IMR-90 (cell line): ENCODE measurements around the gene HOXA13. TPM values are rescaled to one million over a fixed set of nuclear protein-coding genes. Genes with fewer than 3 reads are reported as not detected.

Source experiments
- ATAC-seq: fragments of 200-7000 bp; cut with Tn5 transposase; 2 replicates; pipeline ENCODE4 v1.9.1; 2020; ENCODE audit warnings: low read depth, mild to moderate bottlenecking, moderate library complexity
- BruUV-seq: library from RNA; stranded (reverse); fragments of 400-500 nt; replicated peaks from 2 replicates; lab custom pipeline; 2021; lab: Mats Ljungman, UMichigan
- CTCF ChIA-PET: fragments of 300-600 bp; formaldehyde crosslinking; extraction: SDS; loops from one replicate; lab custom pipeline; 2021; ENCODE audit warnings: antibody characterized with exemption; lab: Yijun Ruan, JAX
- POLR2A ChIA-PET: fragments of 300-600 bp; sonication (Branson Sonifier 250); formaldehyde crosslinking; loops from one replicate; lab custom pipeline; 2022; ENCODE audit warnings: antibody characterized with exemption; ENCODE audit not compliant: unreplicated experiment; lab: Charles Lee
- DNase-seq: peaks from one replicate; pipeline ENCODE4 v3.0.0; 2013
- H2AFZ ChIP-seq: replicated peaks from 2 replicates; pipeline ENCODE3; 2013; ENCODE audit warnings: low read length, mild to moderate bottlenecking; ENCODE audit not compliant: poor library complexity
- H2AK5ac ChIP-seq: 2 replicates; pipeline ENCODE4 v1.6.1; 2013; ENCODE audit warnings: low read depth, low read length, inconsistent platforms
- H2AK9ac ChIP-seq: replicated peaks from 2 replicates; pipeline ENCODE3; 2013; ENCODE audit warnings: mild to moderate bottlenecking, low read depth, low read length, moderate library complexity; ENCODE audit not compliant: poor library complexity
- H2BK120ac ChIP-seq: 2 replicates; pipeline ENCODE4 v1.6.1; 2013; ENCODE audit warnings: low read depth, low read length, inconsistent platforms
- H2BK15ac ChIP-seq: 3 replicates; pipeline ENCODE4 v1.6.1; 2013; ENCODE audit warnings: low read depth, low read length, inconsistent platforms
- H2BK20ac ChIP-seq: 2 replicates; pipeline ENCODE4 v1.6.1; 2013; ENCODE audit warnings: low read depth, mild to moderate bottlenecking, inconsistent platforms, low read length, moderate library complexity
- H2BK5ac ChIP-seq: 2 replicates; pipeline ENCODE4 v1.6.1; 2013; ENCODE audit warnings: mild to moderate bottlenecking, low read depth, low read length, inconsistent platforms; ENCODE audit not compliant: poor library complexity, severe bottlenecking
- H3K14ac ChIP-seq: replicated peaks from 2 replicates; pipeline ENCODE4 v1.6.1; 2013; ENCODE audit warnings: low read depth, low read length, inconsistent platforms
- H3K18ac ChIP-seq: 2 replicates; pipeline ENCODE4 v1.6.1; 2013; ENCODE audit warnings: low read depth, low read length, control low read depth
- H3K23ac ChIP-seq: 2 replicates; pipeline ENCODE4 v1.6.1; 2013; ENCODE audit warnings: low read depth, low read length, inconsistent platforms
- H3K27ac ChIP-seq: 2 replicates; pipeline ENCODE4 v1.5.1; 2013; ENCODE audit warnings: mild to moderate bottlenecking, control low read depth, low read length; ENCODE audit not compliant: insufficient read depth
- H3K27me3 ChIP-seq: 2 replicates; pipeline ENCODE4 v1.6.1; 2013; ENCODE audit warnings: low read length; ENCODE audit not compliant: control insufficient read depth, insufficient read depth
- H3K36me3 ChIP-seq: 2 replicates; pipeline ENCODE4 v1.6.1; 2013; ENCODE audit warnings: low read length, mixed read lengths; ENCODE audit not compliant: control insufficient read depth, insufficient read depth
- H3K4ac ChIP-seq: 2 replicates; pipeline ENCODE4 v1.6.1; 2013; ENCODE audit warnings: low read depth, low read length, inconsistent platforms
- H3K4me1 ChIP-seq: 2 replicates; pipeline ENCODE4 v1.6.1; 2013; ENCODE audit warnings: low read length, mixed read lengths; ENCODE audit not compliant: control insufficient read depth, insufficient read depth
- H3K4me2 ChIP-seq: 2 replicates; pipeline ENCODE4 v1.6.1; 2013; ENCODE audit warnings: low read depth, mild to moderate bottlenecking, control low read depth, low read length, moderate library complexity
- H3K4me3 ChIP-seq: 2 replicates; pipeline ENCODE4 v1.5.1; 2013; ENCODE audit warnings: low read depth, mild to moderate bottlenecking, control low read depth, low read length, moderate library complexity; ENCODE audit not compliant: insufficient read depth
- H3K56ac ChIP-seq: 2 replicates; pipeline ENCODE4 v1.6.1; 2013; ENCODE audit warnings: low read length, inconsistent platforms; ENCODE audit not compliant: insufficient read depth; ENCODE audit errors: extremely low read depth
- H3K79me1 ChIP-seq, 2 experiments: 2 replicates each; pipeline ENCODE4 v1.6.1; 2013; ENCODE audit warnings: low read length in 2 of 2, inconsistent platforms in 1 of 2, low read depth in 1 of 2
- H3K9ac ChIP-seq: 2 replicates; pipeline ENCODE4 v1.6.1; 2013; ENCODE audit warnings: low read depth, low read length, control low read depth
- H3K9me1 ChIP-seq: 2 replicates; pipeline ENCODE4 v1.6.1; 2013; ENCODE audit warnings: low read length, inconsistent platforms; ENCODE audit not compliant: insufficient read depth
- H3K9me3 ChIP-seq: 2 replicates; pipeline ENCODE4 v1.6.1; 2013; ENCODE audit warnings: low read length; ENCODE audit not compliant: control insufficient read depth, insufficient read depth
- H4K20me1 ChIP-seq: 2 replicates; pipeline ENCODE4 v1.6.1; 2013; ENCODE audit warnings: low read length, inconsistent platforms; ENCODE audit not compliant: insufficient read depth
- H4K5ac ChIP-seq: 2 replicates; pipeline ENCODE4 v1.6.1; 2013; ENCODE audit warnings: mild to moderate bottlenecking, low read depth, low read length, control low read depth
- H4K8ac ChIP-seq, 2 experiments: 2 replicates each; pipeline ENCODE4 v1.6.1; 2013; ENCODE audit warnings: low read depth in 2 of 2, low read length in 2 of 2, control low read depth in 1 of 2, inconsistent platforms in 1 of 2
- H4K91ac ChIP-seq: 2 replicates; pipeline ENCODE4 v1.6.1; 2013; ENCODE audit warnings: low read depth, low read length, inconsistent platforms; ENCODE audit not compliant: insufficient read depth
- BHLHE40 ChIP-seq: fragments of 150-350 bp; IDR thresholded peaks from 2 replicates; pipeline ENCODE4 v1.6.1; 2016; ENCODE audit warnings: mild to moderate bottlenecking, low read depth, low read length
- MXI1 ChIP-seq: IDR thresholded peaks from 2 replicates; pipeline ENCODE4 v1.6.1; 2012; ENCODE audit warnings: low read depth, mild to moderate bottlenecking, low read length, moderate library complexity, borderline replicate concordance
- SMC3 ChIP-seq: fragments of 150-350 bp; IDR thresholded peaks from 2 replicates; pipeline ENCODE4 v1.6.1; 2016; ENCODE audit warnings: low read depth, mild to moderate bottlenecking, antibody characterized with exemption, low read length, moderate library complexity
- WGBS, 2 experiments: methylation state at CpG; one replicate each; pipeline versions ENCODE4 v1.1.5 to v1.1.7; 2013; ENCODE audit warnings: missing lambda C conversion rate in 2 of 2; ENCODE audit not compliant: insufficient read length in 1 of 2; ENCODE audit errors: extremely low coverage in 2 of 2; 5-methylcytosine and 5-hydroxymethylcytosine counted together
- dilution Hi-C: fragments of 300-500 bp; cut with HindIII; formaldehyde crosslinking; loops from one replicate; pipeline ENCODE4 v1.14.3; 2018; ENCODE audit warnings: low sequenced_read_pairs; ENCODE audit not compliant: unreplicated experiment
- in situ Hi-C: fragments of 300-500 bp; cut with MboI; formaldehyde crosslinking; loops from 3 replicates; pipeline ENCODE4 v1.14.3; 2019; ENCODE audit warnings: low sequenced_read_pairs, inconsistent platforms, mixed read lengths
- intact Hi-C: fragments of 100-400 bp; cut with micrococcal nuclease; formaldehyde crosslinking; loops from 2 replicates; pipeline ENCODE4 v1.10.0; 2022
- polyA plus RNA-seq, 3 experiments: library from polyadenylated mRNA; depleted of rRNA; stranded (reverse); fragments of >200 nt; gene quantifications; 2 replicates each; pipeline ENCODE4 v1.2.3, GENCODE V29; 2012; ENCODE audit warnings: low replicate concordance in 1 of 3
- total RNA-seq: library from RNA; depleted of rRNA; stranded (reverse); fragments of >200 nt; gene quantifications from 2 replicates; pipeline ENCODE4 v1.2.3, GENCODE V29; 2012
- TF ChIP-seq, protein P1 (sequence below): fragments of 150-350 bp; IDR thresholded peaks from 2 replicates; pipeline ENCODE4 v1.6.1; 2016; ENCODE audit warnings: low read depth, mild to moderate bottlenecking, low read length, moderate library complexity, borderline replicate concordance

The HOXA13 gene
- total and polyA plus RNA-seq, 2 of the 4 experiments (the other 2 are of a cell fraction) = not detected

DNA sequence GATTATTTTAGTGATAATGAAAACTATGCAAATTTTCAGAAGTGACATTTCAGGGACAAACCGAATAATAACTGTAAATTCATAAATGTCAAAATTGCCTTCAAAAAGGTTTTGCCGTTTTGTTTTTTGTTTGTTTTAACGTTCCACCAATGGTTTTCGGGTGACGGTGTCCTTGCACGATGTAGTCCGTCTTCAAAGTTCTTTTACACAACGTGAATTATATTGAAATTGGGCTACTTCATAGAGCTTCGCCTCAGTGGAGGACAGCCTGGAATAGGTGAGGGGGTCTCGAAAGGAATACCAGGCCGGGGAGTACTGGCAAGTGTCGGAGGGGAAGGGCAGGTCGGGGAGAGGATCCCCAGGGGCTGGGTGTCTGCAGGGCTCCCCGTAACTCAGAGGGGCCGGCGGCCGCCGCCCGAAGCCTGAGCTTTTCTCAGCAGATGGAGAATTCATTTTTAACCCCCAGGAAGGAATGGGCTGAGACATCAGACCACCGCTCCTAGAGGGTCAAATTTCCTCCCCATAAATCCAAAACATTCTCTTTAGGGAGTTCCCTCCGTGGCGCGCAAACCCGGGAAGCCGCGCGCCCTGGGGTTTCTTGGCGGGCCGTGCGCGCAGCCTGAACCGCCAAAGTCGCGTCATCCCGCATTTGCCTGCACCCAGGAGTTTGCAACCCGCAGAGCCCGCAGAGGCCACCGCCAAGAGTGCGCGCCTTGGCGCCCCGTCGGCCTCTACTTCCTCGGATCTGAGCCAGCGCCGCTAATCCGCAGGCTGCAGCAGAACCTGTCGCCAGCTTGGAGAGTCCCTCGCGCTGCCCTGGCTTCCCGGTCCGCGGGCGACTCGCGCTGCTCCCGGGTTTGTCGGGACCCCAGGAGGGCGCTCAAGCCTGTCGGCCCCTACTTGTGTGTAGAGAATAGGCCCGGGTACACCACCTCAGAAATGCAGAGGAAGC is 25.4 kb upstream of the HOXA13 start:
- dilution Hi-C loops = no loop called here

More for the DNA sequence above, 25.4 kb upstream of the HOXA13 start:
- Histone ChIP-seq H3K27me3 (peaks cover 74% of the 10 kb centered on the region), H4K5ac (no peak overlapping the region), H3K79me1 (no peaks in the 10 kb centered on the region), H3K9me3 (peaks cover 4% of the 10 kb centered on the region; the same call in 1 of the 2 replicates), H3K36me3 (no peaks in the 10 kb centered on the region), H2AK5ac (no peak overlapping the region), H2BK120ac (no peak overlapping the region), H2BK15ac (no peak overlapping the region), H3K27ac (no peak overlapping the region), H2AFZ (no peak overlapping the region), H3K9me1 (no peaks in the 10 kb centered on the region), H3K14ac (no peak overlapping the region), H3K4me2 (no peak overlapping the region), H4K91ac (no peak overlapping the region), H3K23ac (no peak overlapping the region), H3K4me1 (no peaks in the 10 kb centered on the region), H4K8ac (no peak overlapping the region), H3K4ac (no peak overlapping the region), H4K20me1 (no peaks in the 10 kb centered on the region), H3K56ac (no peak overlapping the region), H3K18ac (no peak overlapping the region), H2AK9ac (no peak overlapping the region), H3K9ac (no peak overlapping the region), H3K4me3 (no peak overlapping the region), H2BK20ac (no peak overlapping the region), H2BK5ac (no peak overlapping the region)
- ChIA-PET CTCF (interaction anchor here (0.6 kb wide), 1 partner anchor 554 kb away, joined by 3 read pairs; no protein-coding TSS in a partner anchor), POLR2A (no interaction called here)
- intact Hi-C loops (no loop called here), in situ Hi-C loops (no loop called here)
- DNase-seq = no peak
- WGBS, 2 experiments = 7% methylated on average over 12 of the region's 61 CpGs; no CpG with 5 or more reads in 1 of the 2 experiments
- ATAC-seq = no peak
- no peak for TF ChIP-seq MXI1
- no peak for TF ChIP-seq SMC3
- TF ChIP-seq BHLHE40 = no peak
- TF ChIP-seq, protein P1, sequence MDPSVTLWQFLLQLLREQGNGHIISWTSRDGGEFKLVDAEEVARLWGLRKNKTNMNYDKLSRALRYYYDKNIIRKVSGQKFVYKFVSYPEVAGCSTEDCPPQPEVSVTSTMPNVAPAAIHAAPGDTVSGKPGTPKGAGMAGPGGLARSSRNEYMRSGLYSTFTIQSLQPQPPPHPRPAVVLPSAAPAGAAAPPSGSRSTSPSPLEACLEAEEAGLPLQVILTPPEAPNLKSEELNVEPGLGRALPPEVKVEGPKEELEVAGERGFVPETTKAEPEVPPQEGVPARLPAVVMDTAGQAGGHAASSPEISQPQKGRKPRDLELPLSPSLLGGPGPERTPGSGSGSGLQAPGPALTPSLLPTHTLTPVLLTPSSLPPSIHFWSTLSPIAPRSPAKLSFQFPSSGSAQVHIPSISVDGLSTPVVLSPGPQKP = no peak
- no TSS peak for BruUV-seq
